ENCODE data around the gene GRID2. TPM values are rescaled to one million over a fixed set of nuclear protein-coding genes. Genes with fewer than 3 reads are reported as not detected.

GRID2 gene
- total RNA-seq, 1 donor from 2014 or later, result 2.1 TPM

DNA sequence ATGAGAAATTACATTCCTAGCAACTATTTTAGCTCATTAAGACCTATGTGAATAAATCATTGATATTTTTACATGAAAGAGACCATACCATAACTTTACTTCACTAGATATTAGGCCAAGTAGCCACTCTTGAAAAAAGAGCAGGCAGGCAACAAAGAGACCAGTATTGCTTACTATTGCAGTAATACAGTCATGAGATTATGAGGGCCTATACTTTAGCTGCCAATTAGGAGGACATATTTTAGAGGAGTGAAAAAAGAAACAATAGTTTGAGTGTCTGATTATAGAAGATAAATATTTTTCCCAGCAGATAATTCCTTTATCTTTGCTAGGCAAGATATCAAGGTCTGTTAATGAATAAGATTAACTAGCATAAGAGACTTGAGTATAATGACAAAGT lies 739.0 kb downstream of the GRID2 start:
- Mint-ChIP-seq H3K36me3 (ENCODE audit: unreplicated experiment) (no peaks in the 10 kb centered on the region), H3K4me1 (ENCODE audit: low read depth, unreplicated experiment) (no peaks in the 10 kb centered on the region), H3K4me3 (ENCODE audit: unreplicated experiment) (no peak overlapping the region), H3K27ac (ENCODE audit: unreplicated experiment) (no peak overlapping the region), H3K9me3 (ENCODE audit: unreplicated experiment) (no peaks in the 10 kb centered on the region), H3K27me3 (ENCODE audit: unreplicated experiment) (no peaks in the 10 kb centered on the region)
- TF ChIP-seq, protein P1, sequence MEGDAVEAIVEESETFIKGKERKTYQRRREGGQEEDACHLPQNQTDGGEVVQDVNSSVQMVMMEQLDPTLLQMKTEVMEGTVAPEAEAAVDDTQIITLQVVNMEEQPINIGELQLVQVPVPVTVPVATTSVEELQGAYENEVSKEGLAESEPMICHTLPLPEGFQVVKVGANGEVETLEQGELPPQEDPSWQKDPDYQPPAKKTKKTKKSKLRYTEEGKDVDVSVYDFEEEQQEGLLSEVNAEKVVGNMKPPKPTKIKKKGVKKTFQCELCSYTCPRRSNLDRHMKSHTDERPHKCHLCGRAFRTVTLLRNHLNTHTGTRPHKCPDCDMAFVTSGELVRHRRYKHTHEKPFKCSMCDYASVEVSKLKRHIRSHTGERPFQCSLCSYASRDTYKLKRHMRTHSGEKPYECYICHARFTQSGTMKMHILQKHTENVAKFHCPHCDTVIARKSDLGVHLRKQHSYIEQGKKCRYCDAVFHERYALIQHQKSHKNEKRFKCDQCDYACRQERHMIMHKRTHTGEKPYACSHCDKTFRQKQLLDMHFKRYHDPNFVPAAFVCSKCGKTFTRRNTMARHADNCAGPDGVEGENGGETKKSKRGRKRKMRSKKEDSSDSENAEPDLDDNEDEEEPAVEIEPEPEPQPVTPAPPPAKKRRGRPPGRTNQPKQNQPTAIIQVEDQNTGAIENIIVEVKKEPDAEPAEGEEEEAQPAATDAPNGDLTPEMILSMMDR (IDR thresholded peaks at IDR 0.05; ENCODE audit: partially characterized antibody, unreplicated experiment), result no peak
- no peak for DNase-seq

GRCh38 chr4:93053140-93053539 lies 749.4 kb downstream of the GRID2 start:
- no peak for DNase-seq
- TF ChIP-seq, protein P1 (IDR thresholded peaks at IDR 0.05; ENCODE audit: partially characterized antibody, unreplicated experiment), result no peak

DNA sequence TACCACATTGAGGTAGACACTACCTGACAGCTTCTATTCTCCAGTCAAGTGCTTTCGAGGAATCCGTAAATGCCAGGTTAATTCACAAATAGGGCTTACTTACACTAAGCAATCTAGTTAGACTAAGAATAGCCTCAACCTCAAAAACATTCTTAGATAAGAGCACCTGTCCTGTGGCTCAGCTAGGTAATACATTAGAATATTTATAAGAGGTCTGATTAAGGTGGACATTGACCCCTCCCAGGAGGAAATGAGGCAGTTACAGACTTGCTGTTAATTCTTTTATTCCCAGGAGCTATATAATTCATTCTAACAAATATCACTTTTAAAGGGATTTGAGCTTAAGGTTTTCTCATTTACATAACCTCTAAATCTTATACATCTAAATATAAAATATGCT lies 758.1 kb downstream of the GRID2 start:
- TF ChIP-seq, protein P1 (IDR thresholded peaks at IDR 0.05; ENCODE audit: partially characterized antibody, unreplicated experiment), result no peak
- DNase-seq, result no peak
- no peaks in the 10 kb centered on the region for H3K9me3 Mint-ChIP-seq (ENCODE audit: unreplicated experiment)

More at GRCh38 chr4:93053140-93053539, 749.4 kb downstream of the GRID2 start:
- Mint-ChIP-seq H3K27ac (ENCODE audit: unreplicated experiment) (no peak overlapping the region), H3K27me3 (ENCODE audit: unreplicated experiment) (no peaks in the 10 kb centered on the region), H3K36me3 (ENCODE audit: unreplicated experiment) (no peaks in the 10 kb centered on the region), H3K4me1 (ENCODE audit: low read depth, unreplicated experiment) (peaks cover 18% of the 10 kb centered on the region), H3K9me3 (ENCODE audit: unreplicated experiment) (no peaks in the 10 kb centered on the region), H3K4me3 (ENCODE audit: unreplicated experiment) (no peak overlapping the region)

GRCh38 chr4:93063325-93063724 lies 759.6 kb downstream of the GRID2 start:
- Mint-ChIP-seq H3K9me3 (ENCODE audit: unreplicated experiment) (no peaks in the 10 kb centered on the region), H3K4me1 (ENCODE audit: low read depth, unreplicated experiment) (no peaks in the 10 kb centered on the region), H3K27me3 (ENCODE audit: unreplicated experiment) (no peaks in the 10 kb centered on the region), H3K27ac (ENCODE audit: unreplicated experiment) (no peak overlapping the region), H3K4me3 (ENCODE audit: unreplicated experiment) (no peak overlapping the region), H3K36me3 (ENCODE audit: unreplicated experiment) (no peaks in the 10 kb centered on the region)
- DNase-seq, result no peak
- TF ChIP-seq, protein P1 (IDR thresholded peaks at IDR 0.05; ENCODE audit: partially characterized antibody, unreplicated experiment), result no peak

More for the DNA sequence above, 758.1 kb downstream of the GRID2 start:
- Mint-ChIP-seq H3K27me3 (ENCODE audit: unreplicated experiment) (no peaks in the 10 kb centered on the region), H3K4me3 (ENCODE audit: unreplicated experiment) (no peak overlapping the region), H3K4me1 (ENCODE audit: low read depth, unreplicated experiment) (no peaks in the 10 kb centered on the region), H3K27ac (ENCODE audit: unreplicated experiment) (no peak overlapping the region), H3K36me3 (ENCODE audit: unreplicated experiment) (no peaks in the 10 kb centered on the region)

GRCh38 chr4:93065790-93066189 lies 762.0 kb downstream of the GRID2 start:
- Mint-ChIP-seq H3K27ac (ENCODE audit: unreplicated experiment) (no peak overlapping the region), H3K4me3 (ENCODE audit: unreplicated experiment) (no peak overlapping the region), H3K4me1 (ENCODE audit: low read depth, unreplicated experiment) (peaks cover 3% of the 10 kb centered on the region), H3K36me3 (ENCODE audit: unreplicated experiment) (no peaks in the 10 kb centered on the region), H3K9me3 (ENCODE audit: unreplicated experiment) (peaks cover 2% of the 10 kb centered on the region), H3K27me3 (ENCODE audit: unreplicated experiment) (no peaks in the 10 kb centered on the region)
- TF ChIP-seq, protein P1 (IDR thresholded peaks at IDR 0.05; ENCODE audit: partially characterized antibody, unreplicated experiment), result no peak
- no peak for DNase-seq
